Endothelial cell of umbilical vein (primary cell): ENCODE measurements around the gene SLAMF1. TPM values are rescaled to one million over a fixed set of nuclear protein-coding genes. Genes with fewer than 3 reads are reported as not detected.

Experiments used
- BruUV-seq: library from RNA; stranded (reverse); fragments of 400-500 nt; replicated peaks from 2 replicates; lab custom pipeline; 2021; lab: Mats Ljungman, UMichigan
- CTCF ChIA-PET: fragments of 300-600, 350-600 bp; sonication (Branson Sonifier 250); formaldehyde crosslinking; loops from one replicate; lab custom pipeline; 2021; ENCODE audit warnings: antibody characterized with exemption, inconsistent platforms; lab: Charles Lee
- POLR2A ChIA-PET: fragments of 300-600, 350-600 bp; sonication (Branson Sonifier 250); formaldehyde crosslinking; loops from one replicate; lab custom pipeline; 2021; ENCODE audit warnings: antibody characterized with exemption, inconsistent platforms; lab: Charles Lee
- DNase-seq: peaks from one replicate; pipeline ENCODE4 v3.0.0-alpha.2; 2011; ENCODE audit warnings: low read depth, low spot score
- FAIRE-seq: peaks from 2 replicates; lab custom pipeline; 2011; peaks lifted over from hg19 to GRCh38; lab: Jason Lieb, UNC
- H2AFZ ChIP-seq: 2 replicates; pipeline ENCODE4 v1.6.0; 2012; ENCODE audit warnings: low read depth, low read length, control low read depth, inconsistent platforms
- H3K27ac ChIP-seq: 2 replicates; pipeline ENCODE4 v1.5.1; 2011; ENCODE audit warnings: low read depth, mild to moderate bottlenecking, control low read depth, low read length, moderate library complexity; ENCODE audit not compliant: insufficient read depth
- H3K27me3 ChIP-seq, 2 experiments: 2 replicates each; pipeline versions ENCODE4 v1.6.0 to v1.6.1; 2011; ENCODE audit warnings: low read length in 2 of 2, mixed read lengths in 1 of 2; ENCODE audit not compliant: control insufficient read depth in 2 of 2, insufficient read depth in 2 of 2
- H3K36me3 ChIP-seq, 2 experiments: 2 replicates in 1 of 2; 3 replicates in 1 of 2; pipeline ENCODE4 v1.5.1; 2011; ENCODE audit warnings: low read length in 2 of 2, mild to moderate bottlenecking in 1 of 2, moderate library complexity in 1 of 2; ENCODE audit not compliant: control insufficient read depth in 2 of 2, insufficient read depth in 2 of 2; ENCODE audit errors: extremely low read depth in 1 of 2
- H3K4me1 ChIP-seq: 3 replicates; pipeline ENCODE4 v1.5.1; 2011; ENCODE audit warnings: mild to moderate bottlenecking, low read length; ENCODE audit not compliant: control insufficient read depth, insufficient read depth; ENCODE audit errors: extremely low read depth
- H3K4me2 ChIP-seq: 2 replicates; pipeline ENCODE4 v1.6.1; 2011; ENCODE audit warnings: low read length, control low read depth, mixed read lengths; ENCODE audit not compliant: insufficient read depth
- H3K4me3 ChIP-seq, 3 experiments: fragments of 200-600 bp in 1 of 3; sonication (generic), shearing (Covaris generic) in 1 of 3; replicated peaks in 1 of 3; 2 replicates each; pipeline ENCODE4 v1.5.1; 2011 to 2016; ENCODE audit warnings: control low read depth in 3 of 3, low read length in 3 of 3, mild to moderate bottlenecking in 2 of 3, inconsistent platforms in 1 of 3, low read depth in 1 of 3, moderate library complexity in 1 of 3; ENCODE audit not compliant: insufficient read depth in 1 of 3
- H3K79me2 ChIP-seq: 2 replicates; pipeline ENCODE4 v1.6.0; 2012; ENCODE audit warnings: low read length, inconsistent platforms; ENCODE audit not compliant: control insufficient read depth, insufficient read depth
- H3K9ac ChIP-seq: replicated peaks from 2 replicates; pipeline ENCODE3; 2011; ENCODE audit warnings: low read length, control low read depth; ENCODE audit not compliant: insufficient read depth; ENCODE audit errors: extremely low read depth
- H3K9me1 ChIP-seq: replicated peaks from 3 replicates; pipeline ENCODE4 v1.6.0; 2011; ENCODE audit warnings: mild to moderate bottlenecking, low read length; ENCODE audit not compliant: control insufficient read depth, insufficient read depth; ENCODE audit errors: extremely low read depth
- H3K9me3 ChIP-seq: replicated peaks from 2 replicates; pipeline ENCODE4 v1.5.1; 2012; ENCODE audit warnings: low read length, inconsistent platforms; ENCODE audit not compliant: control insufficient read depth, insufficient read depth
- H4K20me1 ChIP-seq: replicated peaks from 2 replicates; pipeline ENCODE3; 2011; ENCODE audit warnings: mild to moderate bottlenecking, low read length; ENCODE audit not compliant: control insufficient read depth, insufficient read depth; ENCODE audit errors: extremely low read depth
- CTCF ChIP-seq, 2 donors: IDR thresholded peaks; 1 replicate in 1 of 2; 2 replicates in 1 of 2; pipeline ENCODE4 v1.5.1; 2011; ENCODE audit warnings: low read length in 2 of 2, mild to moderate bottlenecking in 2 of 2, moderate library complexity in 2 of 2, control low read depth in 1 of 2, inconsistent platforms in 1 of 2, low read depth in 1 of 2; ENCODE audit not compliant: insufficient read depth in 1 of 2; ENCODE audit errors: extremely low read depth in 1 of 2
- EZH2 ChIP-seq: IDR thresholded peaks from 2 replicates; pipeline ENCODE4 v1.6.1; 2012; ENCODE audit warnings: borderline replicate concordance, low read depth, mild to moderate bottlenecking, moderate library complexity, low read length, inconsistent platforms; ENCODE audit not compliant: severe bottlenecking
- FOS ChIP-seq: IDR thresholded peaks from 2 replicates; pipeline ENCODE4 v1.6.1; 2011; ENCODE audit warnings: mild to moderate bottlenecking, low read length, moderate library complexity, borderline replicate concordance; ENCODE audit not compliant: insufficient read depth
- GATA2 ChIP-seq: IDR thresholded peaks from 2 replicates; pipeline ENCODE4 v1.7.0; 2011; ENCODE audit warnings: low read depth, mild to moderate bottlenecking, moderate library complexity, mixed read lengths, low read length; ENCODE audit not compliant: insufficient read length, insufficient read depth
- JUN ChIP-seq: IDR thresholded peaks from 2 replicates; pipeline ENCODE4 v1.6.1; 2011; ENCODE audit warnings: borderline replicate concordance, low read depth; ENCODE audit not compliant: insufficient read length, insufficient read depth
- MAX ChIP-seq: IDR thresholded peaks from 2 replicates; pipeline ENCODE4 v1.6.1; 2011; ENCODE audit not compliant: insufficient read depth, insufficient read length
- MYC ChIP-seq: IDR thresholded peaks from one replicate; pipeline ENCODE4 v1.6.1; 2011; ENCODE audit warnings: mild to moderate bottlenecking, low read depth, low read length
- POLR2A ChIP-seq: IDR thresholded peaks from 2 replicates; pipeline ENCODE4 v1.6.1; 2012; ENCODE audit warnings: low read depth, mild to moderate bottlenecking, control low read depth, low read length
- POLR2AphosphoS5 ChIP-seq: IDR thresholded peaks from 2 replicates; pipeline ENCODE4 v1.6.1; 2012; ENCODE audit warnings: low read depth, mild to moderate bottlenecking, control low read depth, low read length, moderate library complexity; ENCODE audit not compliant: insufficient read depth
- dilution Hi-C: fragments of 300-500 bp; cut with MboI; formaldehyde crosslinking; loops from one replicate; pipeline ENCODE4 v1.15.0; 2019; ENCODE audit warnings: low sequenced_read_pairs; ENCODE audit not compliant: extremely low pct_ligation_motif_present
- intact Hi-C: fragments of 100-400 bp; cut with micrococcal nuclease; formaldehyde crosslinking; loops from one replicate; pipeline ENCODE4 v1.10.0; 2022
- polyA plus RNA-seq, 4 experiments: library from polyadenylated mRNA; depleted of rRNA in 3 of 4; stranded (reverse) in 3 of 4; unstranded in 1 of 4; fragments of >200 nt; gene quantifications; 2 replicates each; pipeline versions ENCODE4 v1.2.1 to v1.2.3, GENCODE V29; 2011 to 2012; ENCODE audit warnings: missing spikeins in 1 of 4
- total RNA-seq: library from RNA; stranded (reverse); gene quantifications from 2 replicates; pipeline ENCODE4 v1.2.3, GENCODE V29; 2021

SLAMF1 gene
- total and polyA plus RNA-seq, 2 donors (not counting 3 experiments of a cell fraction or from before 2014, with no cell fraction given): not detected

DNA sequence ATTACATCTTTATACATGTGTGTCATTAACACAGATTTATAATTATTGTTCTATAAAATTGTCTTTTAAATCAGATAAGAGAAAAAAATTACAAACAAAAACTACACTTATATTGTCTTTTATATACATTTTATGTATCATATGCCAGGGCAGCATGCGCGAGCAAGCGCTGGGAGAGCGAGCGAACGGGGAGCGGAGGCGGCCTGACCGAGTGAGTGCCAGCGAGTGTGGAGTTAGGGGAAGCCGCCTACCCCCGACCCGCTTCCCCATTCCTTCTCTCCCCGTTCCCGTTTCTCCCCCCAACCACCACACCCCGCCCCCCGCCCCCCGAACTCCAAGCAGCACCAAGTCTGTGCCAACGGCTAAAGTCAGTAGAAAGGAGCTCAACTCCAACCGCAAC lies 23.0 kb upstream of the SLAMF1 start:
- no peaks in the 10 kb centered on the region for H3K9me1 ChIP-seq
- H3K79me2 ChIP-seq: no peaks in the 10 kb centered on the region
- H4K20me1 ChIP-seq: no peaks in the 10 kb centered on the region
- dilution Hi-C loops: no loop called here
- no peak for TF ChIP-seq CTCF (IDR thresholded peaks at IDR 0.05; ENCODE audit: extremely low read depth in 1 of 2, insufficient read depth in 1 of 2, low read depth in 1 of 2, low read length in 2 of 2)
- TF ChIP-seq POLR2AphosphoS5: no peak
- TF ChIP-seq JUN: no peak
- no peak overlapping the region for H3K9ac ChIP-seq
- no peak overlapping the region for H2AFZ ChIP-seq
- intact Hi-C loops: no loop called here
- H3K27ac ChIP-seq: no peak overlapping the region
- no peaks in the 10 kb centered on the region for H3K4me1 ChIP-seq
- ChIA-PET CTCF (no interaction called here), POLR2A (no interaction called here)
- no peaks in the 10 kb centered on the region for H3K9me3 ChIP-seq
- no peak for DNase-seq
- no peak for FAIRE-seq
- H3K4me2 ChIP-seq: no peak overlapping the region
- BruUV-seq: no TSS peak
- H3K4me3 ChIP-seq: no peak overlapping the region
- no peaks in the 10 kb centered on the region for H3K36me3 ChIP-seq
- H3K27me3 ChIP-seq: peaks cover 0 to 3% of the 10 kb centered on the region in 2 experiments

GRCh38 chr1:160669276-160669675 lies 22.4 kb upstream of the SLAMF1 start:
- H2AFZ ChIP-seq: no peak overlapping the region
- H3K4me2 ChIP-seq: no peak overlapping the region
- dilution Hi-C loops (no loop called here), intact Hi-C loops (no loop called here)
- peaks cover 0 to 3% of the 10 kb centered on the region in 2 experiments for H3K27me3 ChIP-seq
- H3K9me3 ChIP-seq: no peaks in the 10 kb centered on the region
- no peak overlapping the region for H3K4me3 ChIP-seq
- no peak overlapping the region for H3K9ac ChIP-seq
- no peak overlapping the region for H3K27ac ChIP-seq
- CTCF ChIA-PET: no interaction called here
- no peaks in the 10 kb centered on the region for H3K4me1 ChIP-seq
- no peak for DNase-seq
- no peaks in the 10 kb centered on the region for H3K9me1 ChIP-seq
- TF ChIP-seq MYC (no peak), MAX (no peak), CTCF (IDR thresholded peaks at IDR 0.05; ENCODE audit: extremely low read depth in 1 of 2, insufficient read depth in 1 of 2, low read depth in 1 of 2, low read length in 2 of 2) (no peak), POLR2A (no peak), FOS (no peak), POLR2AphosphoS5 (no peak), GATA2 (no peak), EZH2 (no peak), JUN (no peak)
- H3K79me2 ChIP-seq: no peaks in the 10 kb centered on the region
- BruUV-seq: no TSS peak
- FAIRE-seq: no peak
- no peaks in the 10 kb centered on the region for H3K36me3 ChIP-seq
- no peaks in the 10 kb centered on the region for H4K20me1 ChIP-seq
- POLR2A ChIA-PET: no interaction called here
